SJCRH30 (cell line): ENCODE results near the gene SLC4A7. TPM values are rescaled to one million over a fixed set of nuclear protein-coding genes. Genes with fewer than 3 reads are reported as not detected.
A peak's percentile ranks its signal among the peaks of the same experiment; 100 is the strongest.

ENCODE experiments used
- DNase-seq, 2 experiments: peaks; one replicate each; pipeline ENCODE4 v3.0.0-alpha.2; 2015 to 2020
- H3K27ac ChIP-seq: fragments of 250-450 bp; sonication (Bioruptor Pico); 2 replicates; pipeline ENCODE4 v1.5.1; 2020; ENCODE audit warnings: mild to moderate bottlenecking, moderate library complexity
- H3K27me3 ChIP-seq: fragments of 250-450 bp; sonication (Bioruptor Pico); 2 replicates; pipeline ENCODE4 v1.5.1; 2020; ENCODE audit warnings: mild to moderate bottlenecking, moderate library complexity
- H3K36me3 ChIP-seq: fragments of 250-450 bp; sonication (Bioruptor Pico); 2 replicates; pipeline ENCODE4 v1.5.1; 2020; ENCODE audit warnings: mild to moderate bottlenecking, moderate library complexity
- H3K4me1 ChIP-seq: fragments of 250-450 bp; sonication (Bioruptor Pico); 2 replicates; pipeline ENCODE4 v1.5.1; 2020; ENCODE audit warnings: mild to moderate bottlenecking, moderate library complexity
- H3K4me3 ChIP-seq: fragments of 250-450 bp; sonication (Bioruptor Pico); 2 replicates; pipeline ENCODE4 v1.5.1; 2020; ENCODE audit warnings: mild to moderate bottlenecking, moderate library complexity
- H3K9me3 ChIP-seq: fragments of 250-450 bp; sonication (Bioruptor Pico); replicated peaks from 2 replicates; pipeline ENCODE4 v1.5.1; 2020; ENCODE audit warnings: mild to moderate bottlenecking, moderate library complexity
- total RNA-seq: library from RNA; depleted of rRNA; stranded (reverse); fragments of >200 nt; shearing (Covaris generic); gene quantifications from 2 replicates; pipeline ENCODE4 v1.2.3, GENCODE V29; 2014

SLC4A7 gene
- total RNA-seq, 1 experiment from 2014 or later, result 71.5 TPM

DNA sequence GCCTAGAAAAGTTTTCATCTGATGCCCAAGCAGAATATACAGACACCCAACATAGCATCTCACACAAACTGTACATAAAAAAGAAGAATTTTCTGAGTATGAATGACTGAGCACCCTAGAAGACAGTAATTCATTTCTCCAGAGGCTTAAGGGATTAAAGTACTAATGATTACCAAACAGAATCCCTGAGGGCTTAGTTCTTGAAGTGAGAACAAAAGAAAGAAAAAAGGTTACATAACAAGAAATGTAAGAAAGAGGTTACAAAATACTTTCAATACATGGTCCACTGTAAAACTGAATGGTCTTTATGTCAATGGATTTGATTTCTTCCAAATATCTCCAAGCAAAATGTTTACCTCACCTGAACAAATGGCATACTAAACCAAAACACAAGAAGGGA lies 105.9 kb downstream of the SLC4A7 start:
- no peak overlapping the region for H3K27ac ChIP-seq

DNA sequence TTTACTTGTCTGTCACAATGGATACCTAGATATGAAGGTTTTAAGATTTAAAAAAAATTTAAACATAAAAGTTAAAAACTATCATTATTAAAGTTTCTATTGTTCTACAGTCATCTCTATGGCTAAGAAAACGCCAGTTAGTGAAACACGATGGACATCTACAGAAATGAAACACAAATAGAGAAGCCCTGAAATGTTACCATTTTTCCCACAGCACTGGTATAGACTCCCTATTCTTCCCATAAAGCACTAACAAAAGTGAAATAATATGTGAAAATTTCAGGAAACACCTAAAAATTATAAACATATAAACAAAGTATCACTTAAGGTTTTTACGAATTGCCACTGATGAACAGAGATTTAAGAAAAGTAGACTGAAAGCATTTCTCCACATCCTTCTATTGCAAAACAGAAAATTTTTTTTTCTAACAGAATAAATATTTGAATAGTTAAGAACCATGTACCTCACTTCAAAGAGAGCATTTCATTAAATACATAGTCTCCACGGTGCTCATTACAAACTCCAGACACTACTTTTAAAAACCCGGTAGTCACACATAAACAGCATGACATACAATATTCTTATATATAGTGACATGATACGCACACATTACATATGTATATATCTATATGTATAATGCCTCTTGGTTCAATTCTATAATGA lies 107.9 kb downstream of the SLC4A7 start:
- H3K36me3 ChIP-seq, result peaks cover 32% of the 10 kb centered on the region

More for the DNA sequence above, 105.9 kb downstream of the SLC4A7 start:
- Histone ChIP-seq H3K27me3 (no peaks in the 10 kb centered on the region), H3K4me1 (no peaks in the 10 kb centered on the region), H3K36me3 (peaks cover 42% of the 10 kb centered on the region), H3K4me3 (no peak overlapping the region), H3K9me3 (no peaks in the 10 kb centered on the region)
- DNase-seq, result no peak

DNA sequence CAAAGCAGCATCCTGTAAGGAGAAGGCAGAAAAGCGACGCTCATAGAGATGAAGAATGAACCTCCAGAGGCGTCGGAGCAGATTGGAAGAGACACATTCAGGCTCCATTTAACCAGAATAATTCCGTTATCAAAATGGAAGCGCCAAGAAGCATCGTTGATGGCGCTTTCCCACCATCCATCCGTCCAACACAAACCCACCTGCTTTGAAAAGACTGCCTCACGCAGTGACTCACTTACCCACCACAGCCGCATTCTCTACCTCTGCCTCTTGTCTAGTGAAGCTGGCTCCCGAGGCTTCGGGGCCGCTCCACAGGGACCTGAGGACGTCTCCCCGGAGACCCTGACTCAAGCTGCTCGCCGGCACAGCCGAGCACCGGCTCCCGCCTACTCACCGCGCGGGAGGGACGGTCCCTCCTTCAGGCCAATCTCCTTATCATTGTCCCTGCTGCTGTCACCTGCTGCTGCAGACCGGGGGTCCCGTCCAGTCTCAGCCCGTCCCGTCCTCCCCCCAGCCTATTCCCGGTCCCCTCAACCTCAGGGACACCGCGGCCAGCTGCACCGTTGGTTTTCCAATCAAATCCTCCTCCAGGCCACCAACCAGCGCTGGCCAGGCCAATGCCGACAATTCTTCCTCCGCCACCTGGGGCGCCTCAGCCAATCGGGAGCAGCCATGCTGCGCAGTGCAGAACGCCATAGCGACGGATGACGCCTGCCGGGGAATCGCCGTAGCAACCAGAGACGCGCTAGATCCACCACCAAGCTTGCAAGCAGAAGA lies 115.2 kb downstream of the SLC4A7 start, which contains the start of gene NEK10:
NEK10 (minus strand) TSS at position 553 of the 777 bp plus-strand sequence. CDS start 16,501 bp downstream, outside the sequence.
- Histone ChIP-seq H3K27me3 (no peaks in the 10 kb centered on the region), H3K4me3 (no peak within 1 kb of the TSS), H3K4me1 (no peaks in the 10 kb centered on the region), H3K9me3 (no peaks in the 10 kb centered on the region), H3K27ac (no peak within 1 kb of the TSS), H3K36me3 (peaks cover 6% of the 10 kb centered on the region; the same call in 1 of the 2 replicates)
- no peak for DNase-seq

More for the DNA sequence above, 107.9 kb downstream of the SLC4A7 start:
- Histone ChIP-seq H3K4me3 (no peak overlapping the region), H3K27ac (no peak overlapping the region), H3K27me3 (no peaks in the 10 kb centered on the region), H3K4me1 (no peaks in the 10 kb centered on the region), H3K9me3 (no peaks in the 10 kb centered on the region)
- DNase-seq, result no peak

DNA sequence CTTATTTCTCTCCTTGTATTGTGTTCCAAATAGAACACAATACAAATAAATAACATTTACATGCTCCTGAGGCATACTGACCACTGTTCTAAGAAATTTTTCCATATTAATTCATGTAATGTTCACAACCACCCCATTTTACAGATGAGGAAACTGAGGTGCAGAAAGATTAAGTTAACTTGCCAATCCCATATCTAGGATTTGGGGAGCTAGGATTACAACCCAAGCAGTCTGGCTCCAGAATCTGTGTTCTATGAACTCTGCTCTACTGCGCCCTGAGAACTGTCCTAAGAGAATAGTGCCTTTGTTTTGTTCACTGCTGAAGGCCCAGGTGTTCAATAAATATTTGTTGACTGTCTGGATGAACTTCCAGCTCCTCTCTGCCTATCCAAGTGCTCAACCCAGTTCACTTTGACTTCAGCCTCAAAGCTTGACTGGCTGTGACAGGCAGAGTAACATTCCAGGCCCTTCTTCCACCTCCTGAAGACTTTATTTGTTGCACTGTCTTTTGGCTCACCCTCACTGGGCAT lies 118.1 kb downstream of the SLC4A7 start:
- Histone ChIP-seq H3K9me3 (no peaks in the 10 kb centered on the region), H3K27ac (no peak overlapping the region), H3K36me3 (no peaks in the 10 kb centered on the region), H3K4me1 (peaks cover under 1% of the 10 kb centered on the region; the same call in 1 of the 2 replicates), H3K27me3 (no peaks in the 10 kb centered on the region), H3K4me3 (no peak overlapping the region)
- DNase-seq, result no peak

DNA sequence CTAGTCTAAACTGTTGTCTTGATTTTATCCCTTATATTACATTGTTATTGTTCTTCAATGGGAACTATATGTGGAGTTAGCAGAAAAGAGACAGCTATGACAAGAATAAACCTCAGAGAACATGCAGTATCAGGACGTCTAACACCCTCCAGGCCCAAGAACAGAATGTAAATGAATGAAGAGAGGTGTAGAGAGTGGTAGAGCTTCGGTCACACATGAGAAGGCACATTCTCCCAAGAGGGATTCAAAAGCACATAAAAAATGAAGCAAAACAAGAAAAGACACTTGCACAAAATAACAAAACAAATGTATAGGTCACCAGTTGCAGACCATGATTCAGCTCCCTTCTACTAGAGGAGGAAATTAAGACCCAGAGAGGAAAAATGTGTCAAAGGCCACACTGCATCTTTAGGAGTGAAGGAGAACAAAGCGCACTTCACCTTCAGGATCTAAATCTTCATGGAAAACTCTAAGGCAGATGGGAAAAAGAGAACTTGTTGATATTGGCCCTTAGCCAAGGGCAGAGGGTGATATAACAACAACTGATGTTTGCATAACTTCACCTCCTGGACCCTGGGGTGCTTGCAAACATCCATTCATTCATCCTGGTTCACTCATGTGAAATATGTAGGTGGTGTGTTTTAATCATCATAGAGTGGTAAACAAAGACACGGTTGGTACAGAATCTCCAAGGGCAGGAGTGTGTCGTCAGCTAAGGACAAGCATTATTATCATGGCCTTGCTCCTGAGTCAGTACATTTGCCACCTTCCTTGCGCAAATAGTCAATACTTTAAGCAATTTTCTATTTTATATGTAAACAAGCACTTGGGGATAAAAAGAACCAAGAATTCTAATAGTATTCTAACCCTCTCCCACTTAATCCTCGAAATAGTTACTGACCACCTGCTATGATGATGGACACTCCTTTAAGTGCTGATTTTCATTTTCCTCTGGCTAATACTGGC lies 123.8 kb downstream of the SLC4A7 start:
- Histone ChIP-seq H3K9me3 (no peaks in the 10 kb centered on the region), H3K4me3 (no peak overlapping the region), H3K36me3 (no peaks in the 10 kb centered on the region), H3K27me3 (no peaks in the 10 kb centered on the region), H3K27ac (no peak overlapping the region), H3K4me1 (peaks cover 14% of the 10 kb centered on the region; the same call in 1 of the 2 replicates)
- peak; percentile 51 to 74 for DNase-seq

DNA sequence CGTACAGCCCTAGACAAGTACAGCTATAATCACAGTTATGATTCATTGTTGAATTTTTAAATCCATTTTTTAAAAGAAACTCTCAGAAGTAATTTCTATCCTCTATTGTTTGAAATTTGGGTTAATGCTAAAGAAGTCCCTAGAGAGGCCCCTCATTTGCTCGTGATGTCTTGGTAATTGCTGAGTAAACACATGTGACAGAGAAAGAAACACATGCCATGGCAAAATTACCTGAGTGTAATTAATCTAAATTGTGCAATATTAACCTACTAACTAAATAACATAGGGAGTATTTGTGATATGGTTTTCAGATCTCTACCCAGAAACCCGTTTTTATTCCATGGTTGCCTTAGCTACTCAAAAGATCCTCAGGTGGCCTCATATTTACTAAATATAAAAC lies 125.8 kb downstream of the SLC4A7 start:
- Histone ChIP-seq H3K36me3 (no peaks in the 10 kb centered on the region), H3K27me3 (no peaks in the 10 kb centered on the region), H3K9me3 (no peaks in the 10 kb centered on the region), H3K4me1 (peaks cover 14% of the 10 kb centered on the region; the same call in 1 of the 2 replicates), H3K4me3 (no peak overlapping the region), H3K27ac (no peak overlapping the region)
- no peak for DNase-seq

DNA sequence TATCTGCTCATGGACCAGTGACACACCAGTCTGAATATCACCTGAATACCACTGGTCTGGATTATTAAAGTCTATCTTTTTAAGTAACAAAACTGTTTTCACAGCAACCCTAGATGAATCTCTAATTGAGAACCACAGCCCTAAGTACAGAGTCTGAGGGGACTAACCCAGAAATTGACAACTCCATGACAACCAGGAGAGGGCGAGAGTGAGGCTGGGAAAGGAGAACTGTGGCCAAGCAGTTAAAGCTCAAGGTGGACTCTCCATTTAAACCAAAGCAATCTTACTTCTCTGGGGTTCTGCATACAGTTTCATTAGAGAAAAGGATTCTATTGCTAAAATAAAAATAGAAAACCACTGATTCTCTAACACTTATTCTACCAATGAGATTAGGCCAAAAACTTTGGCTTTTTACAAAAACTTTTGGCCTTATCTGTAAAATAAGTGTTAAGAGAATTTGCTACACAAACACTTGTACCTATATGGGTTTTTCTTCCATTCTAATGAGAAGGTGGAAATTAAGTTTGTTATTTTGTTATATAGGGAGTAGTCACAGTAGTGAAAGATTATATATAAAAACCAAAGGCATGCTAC lies 126.4 kb downstream of the SLC4A7 start:
- H3K4me1 ChIP-seq, result peaks cover 14% of the 10 kb centered on the region; the same call in 1 of the 2 replicates
- no peaks in the 10 kb centered on the region for H3K36me3 ChIP-seq
- no peaks in the 10 kb centered on the region for H3K27me3 ChIP-seq
- no peaks in the 10 kb centered on the region for H3K9me3 ChIP-seq
- H3K27ac ChIP-seq, result no peak overlapping the region
- DNase-seq, result peak; percentile 61 to 80
- no peak overlapping the region for H3K4me3 ChIP-seq

DNA sequence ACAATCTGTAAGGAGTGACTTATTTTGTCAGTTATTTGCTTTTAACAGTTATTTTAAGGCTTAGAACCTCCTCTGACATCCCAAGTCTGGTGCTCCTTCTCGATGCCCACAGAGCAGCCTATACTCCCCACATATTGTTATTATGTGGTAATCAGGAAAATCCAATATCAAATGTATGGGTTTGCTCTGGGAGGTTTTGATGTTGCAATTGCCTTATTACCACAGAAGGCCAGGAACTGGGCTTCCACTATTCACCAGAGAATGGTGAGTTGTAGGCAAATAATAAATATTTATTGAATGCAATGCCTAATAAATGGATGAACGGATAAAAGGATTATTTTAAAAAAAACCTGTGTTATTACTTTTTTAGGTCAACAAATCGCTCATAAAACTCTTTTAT lies 127.2 kb downstream of the SLC4A7 start:
- no peaks in the 10 kb centered on the region for H3K27me3 ChIP-seq
- no peak overlapping the region for H3K27ac ChIP-seq
- H3K4me3 ChIP-seq, result no peak overlapping the region
- H3K4me1 ChIP-seq, result peaks cover 14% of the 10 kb centered on the region; the same call in 1 of the 2 replicates
- no peak for DNase-seq
- H3K36me3 ChIP-seq, result no peaks in the 10 kb centered on the region
- H3K9me3 ChIP-seq, result no peaks in the 10 kb centered on the region

DNA sequence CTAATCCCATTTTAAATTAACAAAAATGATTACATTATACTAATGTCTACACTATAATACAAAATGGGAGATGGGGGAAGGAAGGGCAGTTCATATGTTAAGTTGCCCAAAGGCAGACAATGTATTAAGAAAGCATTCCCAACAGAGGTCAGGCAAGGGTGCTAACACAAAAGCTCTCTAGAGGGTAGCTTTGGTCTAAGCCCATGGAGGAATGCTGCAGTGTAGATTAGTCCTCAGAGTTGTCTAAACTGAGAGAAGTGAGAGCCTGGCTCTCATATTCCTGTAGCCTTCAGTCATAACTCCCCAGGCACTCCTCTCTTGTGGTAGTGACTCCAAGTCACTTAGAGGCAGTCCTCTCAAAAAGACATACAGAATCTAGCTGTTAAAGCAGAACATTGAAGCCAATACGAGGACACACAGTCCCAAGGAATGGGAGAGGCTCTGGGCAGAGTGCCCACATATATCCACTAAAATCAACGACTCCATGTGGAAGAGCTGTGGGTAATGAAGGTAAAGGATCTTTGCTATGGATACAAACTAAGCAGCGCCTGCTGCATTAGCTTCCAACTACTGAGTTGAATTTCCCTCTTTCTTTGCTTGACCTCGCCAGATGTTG lies 129.5 kb downstream of the SLC4A7 start:
- no peak for DNase-seq
- Histone ChIP-seq H3K36me3 (no peaks in the 10 kb centered on the region), H3K4me1 (no peaks in the 10 kb centered on the region), H3K27ac (no peak overlapping the region), H3K4me3 (no peak overlapping the region), H3K9me3 (no peaks in the 10 kb centered on the region), H3K27me3 (no peaks in the 10 kb centered on the region)

DNA sequence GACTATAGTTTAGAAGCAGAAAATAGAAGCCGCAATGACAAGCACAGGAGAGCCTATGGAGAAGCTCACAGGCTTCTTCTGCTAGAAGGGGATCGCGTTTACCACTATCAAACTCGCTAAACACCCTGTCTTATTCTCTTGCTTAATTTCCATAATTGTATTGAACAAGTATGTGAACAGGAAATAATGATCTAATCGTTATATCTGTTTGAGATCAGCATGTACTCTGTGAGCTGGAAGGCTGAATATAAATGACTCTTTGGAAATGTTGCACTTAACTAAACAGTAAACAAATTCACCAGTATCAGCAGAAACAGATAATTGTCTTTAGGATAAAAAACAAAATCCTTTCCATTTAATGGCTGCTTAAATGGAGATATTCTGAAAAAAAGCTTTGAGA lies 130.0 kb downstream of the SLC4A7 start:
- Histone ChIP-seq H3K27ac (no peak overlapping the region), H3K4me3 (no peak overlapping the region), H3K27me3 (no peaks in the 10 kb centered on the region), H3K9me3 (no peaks in the 10 kb centered on the region), H3K36me3 (no peaks in the 10 kb centered on the region), H3K4me1 (no peaks in the 10 kb centered on the region)
- no peak for DNase-seq

DNA sequence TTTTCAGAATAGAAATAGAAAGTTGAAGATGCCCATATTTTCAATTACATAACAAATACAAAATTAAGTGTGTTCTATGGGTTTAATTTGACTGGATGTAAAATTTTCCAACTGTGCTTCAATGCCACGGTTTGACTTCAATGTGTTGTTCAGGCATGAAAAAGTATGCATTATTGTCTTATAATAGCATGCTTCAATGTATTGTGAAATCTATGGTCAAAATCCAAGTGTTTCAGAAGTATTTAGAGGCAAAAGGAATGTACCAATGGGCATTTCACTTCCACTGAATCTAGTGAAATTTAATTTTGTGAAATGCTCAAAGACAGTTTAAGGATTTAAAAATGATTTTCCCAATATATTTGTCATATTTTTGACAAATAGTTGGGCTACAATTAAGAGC lies 131.0 kb downstream of the SLC4A7 start:
- Histone ChIP-seq H3K36me3 (no peaks in the 10 kb centered on the region), H3K4me1 (no peaks in the 10 kb centered on the region), H3K4me3 (no peak overlapping the region), H3K9me3 (no peaks in the 10 kb centered on the region), H3K27me3 (no peaks in the 10 kb centered on the region), H3K27ac (no peak overlapping the region)
- DNase-seq, result no peak

DNA sequence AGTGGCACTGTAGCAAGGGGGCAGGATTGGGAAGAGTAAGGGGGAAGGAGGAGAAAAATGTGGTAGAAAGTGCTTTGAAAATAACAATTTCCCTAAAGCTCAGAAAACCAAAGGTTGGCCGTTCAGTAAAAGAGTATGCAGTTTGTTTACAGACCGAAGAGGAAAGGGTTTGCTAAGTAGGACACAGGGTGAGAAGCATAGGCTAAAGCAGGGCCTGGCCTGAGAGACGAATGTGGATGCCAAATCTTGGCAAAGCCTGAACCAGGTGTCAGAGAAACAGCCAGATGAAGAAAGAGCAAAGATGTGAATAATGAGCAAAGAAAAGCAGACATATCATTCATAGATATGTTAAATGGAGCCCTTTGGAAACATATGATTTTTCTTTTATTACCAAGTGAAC lies 132.1 kb downstream of the SLC4A7 start:
- H3K4me3 ChIP-seq, result no peak overlapping the region
- no peaks in the 10 kb centered on the region for H3K27me3 ChIP-seq
- H3K27ac ChIP-seq, result no peak overlapping the region
- H3K36me3 ChIP-seq, result no peaks in the 10 kb centered on the region
- DNase-seq, result no peak
- no peaks in the 10 kb centered on the region for H3K4me1 ChIP-seq
- no peaks in the 10 kb centered on the region for H3K9me3 ChIP-seq

DNA sequence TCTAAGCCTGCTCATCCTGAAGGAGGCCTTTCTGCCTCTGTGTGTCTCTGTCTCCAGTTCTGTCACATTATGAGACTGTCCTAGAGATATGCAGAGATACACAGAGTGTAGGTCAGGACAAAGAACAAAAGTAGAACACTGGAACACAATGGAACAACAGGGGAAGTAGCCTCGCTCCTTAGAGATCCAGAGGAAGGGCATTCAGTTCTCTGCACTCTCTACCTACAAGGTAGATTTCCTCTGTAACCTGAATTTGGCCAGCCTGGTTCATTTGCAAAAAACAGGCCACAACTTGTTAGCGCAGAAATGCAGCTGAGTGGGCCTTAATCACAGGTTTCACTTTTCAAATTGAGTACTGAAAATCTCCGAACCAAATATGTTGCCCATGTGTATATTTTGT lies 134.4 kb downstream of the SLC4A7 start:
- no peak overlapping the region for H3K4me3 ChIP-seq
- no peaks in the 10 kb centered on the region for H3K36me3 ChIP-seq
- H3K9me3 ChIP-seq, result no peaks in the 10 kb centered on the region
- H3K27me3 ChIP-seq, result no peaks in the 10 kb centered on the region
- no peaks in the 10 kb centered on the region; the same call in 1 of the 2 replicates for H3K4me1 ChIP-seq
- H3K27ac ChIP-seq, result no peak overlapping the region
- DNase-seq, result no peak
